H9 (cell line): ENCODE results near the gene ABHD16B. TPM values are rescaled to one million over a fixed set of nuclear protein-coding genes. Genes with fewer than 3 reads are reported as not detected.
A peak's percentile ranks its signal among the peaks of the same experiment; 100 is the strongest.

ENCODE experiments used
- DNase-seq: peaks from one replicate; pipeline ENCODE4 v3.0.0-alpha.2; 2017
- H2AFZ ChIP-seq: one replicate; pipeline ENCODE4 v1.6.1; 2013; ENCODE audit warnings: mild to moderate bottlenecking, low read length, control low read depth, moderate library complexity
- H2AK5ac ChIP-seq: 2 replicates; pipeline ENCODE4 v1.6.1; 2013; ENCODE audit warnings: low read length, control low read depth, mixed read lengths; ENCODE audit not compliant: insufficient read length
- H2BK120ac ChIP-seq: one replicate; pipeline ENCODE4 v1.6.1; 2013; ENCODE audit warnings: low read depth, mild to moderate bottlenecking, low read length, control low read depth, inconsistent platforms; ENCODE audit not compliant: poor library complexity, severe bottlenecking
- H2BK12ac ChIP-seq: 2 replicates; pipeline ENCODE4 v1.6.1; 2013; ENCODE audit warnings: low read length, control low read depth, mixed read lengths, low read depth; ENCODE audit not compliant: insufficient read length
- H2BK15ac ChIP-seq: 2 replicates; pipeline ENCODE4 v1.6.1; 2013; ENCODE audit warnings: low read depth, low read length, control low read depth
- H2BK20ac ChIP-seq: one replicate; pipeline ENCODE4 v1.6.1; 2013; ENCODE audit warnings: low read depth, mild to moderate bottlenecking, low read length, control low read depth, inconsistent platforms; ENCODE audit not compliant: poor library complexity, severe bottlenecking
- H2BK5ac ChIP-seq: 2 replicates; pipeline ENCODE4 v1.6.1; 2013; ENCODE audit warnings: low read length, control low read depth, mixed read lengths; ENCODE audit not compliant: insufficient read length
- H3K14ac ChIP-seq: 2 replicates; pipeline ENCODE4 v1.6.1; 2013; ENCODE audit warnings: low read length, control low read depth; ENCODE audit not compliant: insufficient read depth
- H3K18ac ChIP-seq: 2 replicates; pipeline ENCODE4 v1.6.1; 2013; ENCODE audit warnings: low read depth, mild to moderate bottlenecking, mixed read lengths, low read length, control low read depth; ENCODE audit not compliant: insufficient read length
- H3K23ac ChIP-seq: 2 replicates; pipeline ENCODE4 v1.6.1; 2013; ENCODE audit warnings: low read length, control low read depth, mixed read lengths, low read depth; ENCODE audit not compliant: insufficient read length
- H3K23me2 ChIP-seq: 2 replicates; pipeline ENCODE4 v1.6.1; 2013; ENCODE audit warnings: low read depth, mild to moderate bottlenecking, mixed read lengths, low read length, control low read depth; ENCODE audit not compliant: insufficient read length, poor library complexity, severe bottlenecking
- H3K27ac ChIP-seq: 2 replicates; pipeline ENCODE4 v1.5.1; 2013; ENCODE audit warnings: low read length, control low read depth, mixed read lengths, low read depth; ENCODE audit not compliant: insufficient read length
- H3K27me3 ChIP-seq: 2 replicates; pipeline ENCODE4 v1.6.1; 2013; ENCODE audit warnings: low read length, control low read depth, inconsistent platforms; ENCODE audit not compliant: insufficient read depth
- H3K4ac ChIP-seq: 2 replicates; pipeline ENCODE4 v1.6.1; 2013; ENCODE audit warnings: low read depth, mild to moderate bottlenecking, control low read depth, inconsistent platforms, low read length, moderate library complexity
- H3K4me1 ChIP-seq: 2 replicates; pipeline ENCODE4 v1.6.1; 2013; ENCODE audit warnings: low read length, control low read depth, inconsistent platforms; ENCODE audit not compliant: insufficient read depth
- H3K4me2 ChIP-seq: 2 replicates; pipeline ENCODE4 v1.6.1; 2013; ENCODE audit warnings: low read length, control low read depth, mixed read lengths; ENCODE audit not compliant: insufficient read length, insufficient read depth
- H3K56ac ChIP-seq: 2 replicates; pipeline ENCODE4 v1.6.1; 2013; ENCODE audit warnings: low read depth, mild to moderate bottlenecking, mixed read lengths, low read length, control low read depth; ENCODE audit not compliant: insufficient read length
- H3K79me1 ChIP-seq: 2 replicates; pipeline ENCODE4 v1.6.1; 2013; ENCODE audit warnings: low read depth, mild to moderate bottlenecking, moderate library complexity, low read length, control low read depth, inconsistent platforms; ENCODE audit not compliant: insufficient read depth, poor library complexity, severe bottlenecking
- H3K79me2 ChIP-seq: 2 replicates; pipeline ENCODE4 v1.6.1; 2013; ENCODE audit warnings: low read length, control low read depth, inconsistent platforms; ENCODE audit not compliant: insufficient read depth
- H3K9ac ChIP-seq: 2 replicates; pipeline ENCODE4 v1.6.1; 2013; ENCODE audit warnings: low read length, control low read depth, mixed read lengths; ENCODE audit not compliant: insufficient read length; ENCODE audit errors: extremely low read depth
- H3K9me3 ChIP-seq: one replicate; pipeline ENCODE4 v1.6.1; 2013; ENCODE audit warnings: low read depth, low read length, inconsistent platforms; ENCODE audit not compliant: control insufficient read depth
- H3T11ph ChIP-seq: one replicate; pipeline ENCODE4 v1.6.1; 2013; ENCODE audit warnings: mild to moderate bottlenecking, low read length, control low read depth, inconsistent platforms
- H4K20me1 ChIP-seq: one replicate; pipeline ENCODE4 v1.6.1; 2013; ENCODE audit not compliant: control insufficient read depth, insufficient read length, insufficient read depth
- H4K5ac ChIP-seq: 2 replicates; pipeline ENCODE4 v1.6.1; 2013; ENCODE audit warnings: low read depth, mild to moderate bottlenecking, mixed read lengths, low read length, control low read depth; ENCODE audit not compliant: insufficient read length
- H4K8ac ChIP-seq: replicated peaks from 2 replicates; pipeline ENCODE4 v1.6.1; 2013; ENCODE audit warnings: low read length, control low read depth, mixed read lengths, low read depth; ENCODE audit not compliant: insufficient read length
- H4K91ac ChIP-seq: 2 replicates; pipeline ENCODE4 v1.6.1; 2013; ENCODE audit warnings: low read depth, mild to moderate bottlenecking, moderate library complexity, mixed read lengths, low read length, control low read depth; ENCODE audit not compliant: insufficient read length
- H3K27ac Mint-ChIP-seq, 3 experiments: 2 replicates in 2 of 3; 3 replicates in 1 of 3; pipeline ENCODE4 v1.8.0; 2020 to 2021; ENCODE audit warnings: mixed read lengths in 3 of 3, mild to moderate bottlenecking in 1 of 3, moderate library complexity in 1 of 3
- H3K27me3 Mint-ChIP-seq: 2 replicates; pipeline ENCODE4 v1.8.0; 2021; ENCODE audit warnings: low read depth, mild to moderate bottlenecking, moderate library complexity, mixed read lengths
- H3K36me3 Mint-ChIP-seq, 3 experiments: 2 replicates in 2 of 3; 3 replicates in 1 of 3; pipeline ENCODE4 v1.8.0; 2020 to 2021; ENCODE audit warnings: low read depth in 3 of 3, mixed read lengths in 3 of 3; ENCODE audit not compliant: insufficient read depth in 1 of 3
- H3K4me1 Mint-ChIP-seq, 2 experiments: 2 replicates each; pipeline ENCODE4 v1.8.0; 2020; ENCODE audit warnings: mixed read lengths in 2 of 2
- H3K4me3 Mint-ChIP-seq, 2 experiments: 2 replicates in 1 of 2; 3 replicates in 1 of 2; pipeline ENCODE4 v1.8.0; 2020 to 2021; ENCODE audit warnings: mild to moderate bottlenecking in 2 of 2, mixed read lengths in 2 of 2, moderate library complexity in 1 of 2
- H3K9me3 Mint-ChIP-seq, 2 experiments: 2 replicates in 1 of 2; 3 replicates in 1 of 2; pipeline ENCODE4 v1.8.0; 2020; ENCODE audit warnings: mild to moderate bottlenecking in 2 of 2, mixed read lengths in 2 of 2, moderate library complexity in 1 of 2
- WGBS: extraction: QIAGEN DNeasy Blood & Tissue Kit; methylation state at CpG from one replicate; pipeline ENCODE4 v1.1.7; 2013; ENCODE audit warnings: missing lambda C conversion rate, low lambda C conversion rate, mixed read lengths; ENCODE audit not compliant: insufficient read length; ENCODE audit errors: extremely low coverage; 5-methylcytosine and 5-hydroxymethylcytosine counted together
- total RNA-seq: library from RNA; stranded (reverse); gene quantifications from 2 replicates; pipeline ENCODE4 v1.2.1, GENCODE V29; 2021
- TF ChIP-seq, protein P1 (sequence below): fragments of 200-600 bp; sonication (generic); conservative IDR thresholded peaks from 3 replicates; pipeline ENCODE4 v1.8.0; 2021; ENCODE audit warnings: antibody characterized with exemption, mild to moderate bottlenecking

Gene ABHD16B
- total RNA-seq, 1 experiment from 2014 or later: not detected

DNA sequence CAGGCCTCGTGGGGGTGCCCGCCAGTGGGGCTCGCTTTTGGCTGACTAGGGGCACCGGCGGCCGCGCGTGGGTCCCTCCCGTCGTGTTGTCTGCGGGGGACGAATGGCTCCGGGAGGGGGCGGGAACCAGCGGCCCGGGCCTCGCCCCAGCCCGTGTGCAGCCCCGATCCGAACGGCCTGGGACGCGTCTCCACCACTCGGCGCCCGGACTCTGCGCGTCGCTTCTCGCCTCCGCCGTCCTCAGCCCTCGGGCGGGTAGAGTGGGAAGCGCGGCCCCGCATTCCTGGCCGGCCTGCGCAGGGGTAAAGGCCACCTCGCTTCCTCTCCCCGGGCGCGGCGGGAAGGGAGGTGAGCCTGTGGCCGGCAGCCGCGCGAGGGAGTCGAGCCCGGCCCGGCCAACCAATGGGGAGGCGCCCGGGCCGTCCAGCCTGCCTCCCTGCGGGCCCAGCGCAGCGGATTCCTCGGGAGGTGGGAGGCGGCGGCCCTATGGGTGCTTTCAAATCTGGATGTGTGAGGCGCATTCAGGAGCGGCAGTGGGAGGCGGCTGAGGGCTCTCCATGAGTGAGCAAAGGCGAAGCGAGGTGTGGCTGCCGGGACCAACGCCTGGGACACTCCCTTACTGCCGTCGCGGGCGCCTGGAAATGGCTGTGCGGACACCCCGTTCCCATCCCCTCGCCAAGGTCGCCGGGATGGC, 29.2 kb upstream of the ABHD16B start:
- peak; percentile 55 for DNase-seq
- TF ChIP-seq, protein P1, sequence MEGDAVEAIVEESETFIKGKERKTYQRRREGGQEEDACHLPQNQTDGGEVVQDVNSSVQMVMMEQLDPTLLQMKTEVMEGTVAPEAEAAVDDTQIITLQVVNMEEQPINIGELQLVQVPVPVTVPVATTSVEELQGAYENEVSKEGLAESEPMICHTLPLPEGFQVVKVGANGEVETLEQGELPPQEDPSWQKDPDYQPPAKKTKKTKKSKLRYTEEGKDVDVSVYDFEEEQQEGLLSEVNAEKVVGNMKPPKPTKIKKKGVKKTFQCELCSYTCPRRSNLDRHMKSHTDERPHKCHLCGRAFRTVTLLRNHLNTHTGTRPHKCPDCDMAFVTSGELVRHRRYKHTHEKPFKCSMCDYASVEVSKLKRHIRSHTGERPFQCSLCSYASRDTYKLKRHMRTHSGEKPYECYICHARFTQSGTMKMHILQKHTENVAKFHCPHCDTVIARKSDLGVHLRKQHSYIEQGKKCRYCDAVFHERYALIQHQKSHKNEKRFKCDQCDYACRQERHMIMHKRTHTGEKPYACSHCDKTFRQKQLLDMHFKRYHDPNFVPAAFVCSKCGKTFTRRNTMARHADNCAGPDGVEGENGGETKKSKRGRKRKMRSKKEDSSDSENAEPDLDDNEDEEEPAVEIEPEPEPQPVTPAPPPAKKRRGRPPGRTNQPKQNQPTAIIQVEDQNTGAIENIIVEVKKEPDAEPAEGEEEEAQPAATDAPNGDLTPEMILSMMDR: no peak
- Histone ChIP-seq H4K20me1 (no peaks in the 10 kb centered on the region), H3K56ac (no peak overlapping the region), H4K5ac (no peak overlapping the region), H3K14ac (no peak overlapping the region), H3K23ac (no peak overlapping the region), H4K91ac (no peak overlapping the region), H3K27ac (no peak overlapping the region), H4K8ac (no peak overlapping the region), H3K4ac (no peak overlapping the region), H2BK5ac (no peak overlapping the region), H2BK120ac (no peak overlapping the region), H3T11ph (no peak overlapping the region), H2BK12ac (no peak overlapping the region), H3K23me2 (peaks cover 8% of the 10 kb centered on the region), H2AK5ac (no peak overlapping the region), H2BK20ac (no peak overlapping the region), H3K79me1 (peaks cover 4% of the 10 kb centered on the region), H3K18ac (no peak overlapping the region), H2BK15ac (no peak overlapping the region), H3K27me3 (peaks cover 4% of the 10 kb centered on the region; the same call in 1 of the 2 replicates), H3K9me3 (no peaks in the 10 kb centered on the region), H3K4me1 (peaks cover 4% of the 10 kb centered on the region; the same call in 1 of the 2 replicates), H2AFZ (no peak overlapping the region), H3K79me2 (peaks cover 9% of the 10 kb centered on the region; the same call in 1 of the 2 replicates), H3K4me2 (peak overlapping the region; percentile 9), H3K9ac (no peak overlapping the region)
- WGBS: no CpG with 5 or more reads among the region's 76 CpGs
- Mint-ChIP-seq H3K36me3 (no peaks in the 10 kb centered on the region; a peak in 1 of 7 replicates), H3K27me3 (peaks cover 38% of the 10 kb centered on the region), H3K4me1 (peaks cover 28 to 38% of the 10 kb centered on the region in 2 experiments), H3K27ac (no peak overlapping the region), H3K9me3 (no peaks in the 10 kb centered on the region; a peak in 1 of 5 replicates), H3K4me3 (peak overlapping the region; percentile 56 to 71; a peak in 4 of 5 replicates)
